NT2/D1 (cell line): ENCODE results near the gene NAV2.

Source experiments
- SUZ12 ChIP-seq: IDR thresholded peaks from 2 replicates; pipeline ENCODE4 v1.6.1; 2011; ENCODE audit not compliant: insufficient read length, insufficient read depth; ENCODE audit errors: extremely low read depth
- YY1 ChIP-seq: IDR thresholded peaks from 2 replicates; pipeline ENCODE4 v1.6.1; 2011; ENCODE audit not compliant: insufficient read length, insufficient read depth
- ZNF274 ChIP-seq: IDR thresholded peaks from 2 replicates; pipeline ENCODE4 v1.6.1; 2011; ENCODE audit warnings: mild to moderate bottlenecking, low read depth, low read length

DNA sequence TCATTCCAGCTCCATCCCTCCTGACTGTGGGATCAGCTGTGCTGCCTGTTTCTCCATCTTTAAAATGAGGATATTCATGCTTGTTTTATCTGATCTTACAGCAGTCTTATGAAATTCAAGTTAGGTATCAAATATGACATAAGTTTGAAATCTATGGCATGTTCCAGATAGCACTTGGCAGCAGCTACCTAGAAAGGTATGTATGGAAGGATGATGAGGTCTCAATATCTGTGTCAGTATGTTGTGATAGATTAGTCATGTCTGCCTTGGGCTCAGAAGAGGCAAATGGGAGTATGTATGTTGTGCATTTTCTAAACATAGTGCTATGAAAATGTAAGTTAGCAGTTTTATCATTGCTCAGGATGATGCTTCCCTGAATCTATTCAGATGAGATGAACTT lies 122.1 kb downstream of the NAV2 start:
- TF ChIP-seq ZNF274 (no peak), SUZ12 (no peak), YY1 (no peak)
